Daoy (cell line): Measurements from ENCODE around the gene ETDB. TPM values are rescaled to one million over a fixed set of nuclear protein-coding genes. Genes with fewer than 3 reads are reported as not detected.
A peak's percentile ranks its signal among the peaks of the same experiment; 100 is the strongest.
"Not testable (repeated sequence)": the region's sequence is repeated elsewhere in the genome, so short reads cannot be mapped to it uniquely, and the experiment has no call there.

Experiments
- DNase-seq: peaks from one replicate; pipeline ENCODE4 v3.0.0-alpha.2; 2015; ENCODE audit warnings: low read depth
- total RNA-seq: library from RNA; depleted of rRNA; stranded (reverse); fragments of >200 nt; shearing (Covaris generic); gene quantifications from 2 replicates; pipeline ENCODE4 v1.2.3, GENCODE V29; 2014; rRNA removed

The ETDB gene
- not detected in 2 replicates for total RNA-seq

- not testable (repeated sequence) for DNase-seq
Measured at GRCh38 chrX:135120056-135120576, at the start of gene ETDB. Gene ETDB, minus strand, starts transcription at chrX:135120526. Its CDS starts 1,265 bp downstream, at chrX:135119261.

- not testable (repeated sequence) for DNase-seq
Measured at GRCh38 chrX:135169534-135169933, 49.2 kb upstream of the ETDB start.

GRCh38 chrX:135168486-135168885 lies 48.2 kb upstream of the ETDB start:
- no peak for DNase-seq

- not testable (repeated sequence) for DNase-seq
Measured at GRCh38 chrX:135154688-135155087, 34.4 kb upstream of the ETDB start.

GRCh38 chrX:135126145-135126544 lies 5.8 kb upstream of the ETDB start:
- not testable (repeated sequence) for DNase-seq

GRCh38 chrX:135116064-135116463 lies 4.3 kb downstream of the ETDB start:
- not testable (repeated sequence) for DNase-seq

GRCh38 chrX:135114392-135114791 lies 5.9 kb downstream of the ETDB start:
- no peak for DNase-seq

GRCh38 chrX:135112743-135113142 lies 7.6 kb downstream of the ETDB start:
- no peak for DNase-seq

GRCh38 chrX:135112096-135112729 lies 8.1 kb downstream of the ETDB start:
- peak; percentile 12 for DNase-seq

GRCh38 chrX:135109554-135109953 lies 10.8 kb downstream of the ETDB start:
- DNase-seq: no peak

GRCh38 chrX:135099493-135099783 lies 20.9 kb downstream of the ETDB start:
- DNase-seq: no peak

GRCh38 chrX:135097196-135097744 lies 23.1 kb downstream of the ETDB start:
- not testable (repeated sequence) for DNase-seq

- no peak for DNase-seq
Measured at GRCh38 chrX:135095715-135096114, 24.6 kb downstream of the ETDB start.

GRCh38 chrX:135094726-135095125 lies 25.6 kb downstream of the ETDB start:
- no peak for DNase-seq

- no peak for DNase-seq
Measured at GRCh38 chrX:135089126-135089525, 31.2 kb downstream of the ETDB start.

GRCh38 chrX:135087867-135088266 lies 32.5 kb downstream of the ETDB start:
- DNase-seq: no peak

GRCh38 chrX:135086197-135086854 lies 34.0 kb downstream of the ETDB start:
- peak; percentile 39 for DNase-seq

GRCh38 chrX:135081693-135082404 lies 38.5 kb downstream of the ETDB start:
- DNase-seq: no peak
